Ishikawa (cell line): ENCODE measurements around the gene KDM2B.
A peak's percentile ranks its signal among the peaks of the same experiment; 100 is the strongest.

Experiments
- CEBPB ChIP-seq: IDR thresholded peaks from 2 replicates; pipeline ENCODE4 v1.6.1; 2012
- CREB1 ChIP-seq: IDR thresholded peaks from 2 replicates; pipeline ENCODE4 v1.6.1; 2012; ENCODE audit warnings: low read depth
- EGR1 ChIP-seq: IDR thresholded peaks from 2 replicates; pipeline ENCODE4 v1.6.1; 2012
- EP300 ChIP-seq: IDR thresholded peaks from 2 replicates; pipeline ENCODE4 v1.6.1; 2012; ENCODE audit warnings: borderline replicate concordance
- FOXM1 ChIP-seq: IDR thresholded peaks from 2 replicates; pipeline ENCODE4 v1.6.1; 2012; ENCODE audit warnings: low read depth, borderline replicate concordance
- NFIC ChIP-seq: IDR thresholded peaks from 2 replicates; pipeline ENCODE4 v1.6.1; 2012
- RAD21 ChIP-seq: IDR thresholded peaks from 2 replicates; pipeline ENCODE4 v1.6.1; 2012; ENCODE audit warnings: low read depth
- TAF1 ChIP-seq: IDR thresholded peaks from 2 replicates; pipeline ENCODE4 v1.6.1; 2012; ENCODE audit warnings: low read depth, mild to moderate bottlenecking
- TCF12 ChIP-seq: IDR thresholded peaks from 2 replicates; pipeline ENCODE4 v1.6.1; 2012; ENCODE audit warnings: low read depth
- TEAD4 ChIP-seq: IDR thresholded peaks from 2 replicates; pipeline ENCODE4 v1.6.1; 2012
- YY1 ChIP-seq: IDR thresholded peaks from 2 replicates; pipeline ENCODE4 v1.6.1; 2012; ENCODE audit warnings: low read depth
- ZBTB7A ChIP-seq: IDR thresholded peaks from 2 replicates; pipeline ENCODE4 v1.6.1; 2012; ENCODE audit warnings: low read depth
- TF ChIP-seq, protein P1 (sequence below): IDR thresholded peaks from 2 replicates; pipeline ENCODE4 v1.6.1; 2012
- TF ChIP-seq, protein P2 (sequence below): IDR thresholded peaks from 2 replicates; pipeline ENCODE4 v1.6.1; 2012; ENCODE audit warnings: low read depth, mild to moderate bottlenecking
- TF ChIP-seq, protein P3 (sequence below): IDR thresholded peaks from 2 replicates; pipeline ENCODE4 v1.6.1; 2012

KDM2B gene

DNA sequence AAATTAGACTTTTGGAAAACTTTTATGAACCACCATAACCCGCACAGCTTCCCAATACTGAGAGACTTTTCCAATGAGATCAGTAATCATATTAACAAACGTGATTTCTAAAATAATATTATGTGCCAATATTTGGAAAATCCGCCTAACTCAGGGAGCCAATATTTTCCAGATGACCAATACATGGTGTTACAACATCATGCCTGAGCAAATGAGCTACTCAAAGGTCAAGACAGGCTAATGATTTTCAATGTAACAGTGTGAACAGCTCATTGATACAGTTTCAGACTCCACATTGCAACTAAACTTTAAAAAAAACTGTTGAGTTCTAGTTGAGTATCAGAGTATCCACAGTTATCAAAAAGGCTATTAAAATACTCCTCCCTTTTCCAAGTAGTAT, 134.1 kb downstream of the KDM2B start:
- no peak for TF ChIP-seq RAD21
- TF ChIP-seq YY1: no peak
- TF ChIP-seq EGR1: no peak
- TF ChIP-seq NFIC: no peak
- TF ChIP-seq, protein P1, sequence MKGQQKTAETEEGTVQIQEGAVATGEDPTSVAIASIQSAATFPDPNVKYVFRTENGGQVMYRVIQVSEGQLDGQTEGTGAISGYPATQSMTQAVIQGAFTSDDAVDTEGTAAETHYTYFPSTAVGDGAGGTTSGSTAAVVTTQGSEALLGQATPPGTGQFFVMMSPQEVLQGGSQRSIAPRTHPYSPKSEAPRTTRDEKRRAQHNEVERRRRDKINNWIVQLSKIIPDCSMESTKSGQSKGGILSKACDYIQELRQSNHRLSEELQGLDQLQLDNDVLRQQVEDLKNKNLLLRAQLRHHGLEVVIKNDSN: no peak
- no peak for TF ChIP-seq CEBPB
- TF ChIP-seq ZBTB7A: no peak
- TF ChIP-seq, protein P2, sequence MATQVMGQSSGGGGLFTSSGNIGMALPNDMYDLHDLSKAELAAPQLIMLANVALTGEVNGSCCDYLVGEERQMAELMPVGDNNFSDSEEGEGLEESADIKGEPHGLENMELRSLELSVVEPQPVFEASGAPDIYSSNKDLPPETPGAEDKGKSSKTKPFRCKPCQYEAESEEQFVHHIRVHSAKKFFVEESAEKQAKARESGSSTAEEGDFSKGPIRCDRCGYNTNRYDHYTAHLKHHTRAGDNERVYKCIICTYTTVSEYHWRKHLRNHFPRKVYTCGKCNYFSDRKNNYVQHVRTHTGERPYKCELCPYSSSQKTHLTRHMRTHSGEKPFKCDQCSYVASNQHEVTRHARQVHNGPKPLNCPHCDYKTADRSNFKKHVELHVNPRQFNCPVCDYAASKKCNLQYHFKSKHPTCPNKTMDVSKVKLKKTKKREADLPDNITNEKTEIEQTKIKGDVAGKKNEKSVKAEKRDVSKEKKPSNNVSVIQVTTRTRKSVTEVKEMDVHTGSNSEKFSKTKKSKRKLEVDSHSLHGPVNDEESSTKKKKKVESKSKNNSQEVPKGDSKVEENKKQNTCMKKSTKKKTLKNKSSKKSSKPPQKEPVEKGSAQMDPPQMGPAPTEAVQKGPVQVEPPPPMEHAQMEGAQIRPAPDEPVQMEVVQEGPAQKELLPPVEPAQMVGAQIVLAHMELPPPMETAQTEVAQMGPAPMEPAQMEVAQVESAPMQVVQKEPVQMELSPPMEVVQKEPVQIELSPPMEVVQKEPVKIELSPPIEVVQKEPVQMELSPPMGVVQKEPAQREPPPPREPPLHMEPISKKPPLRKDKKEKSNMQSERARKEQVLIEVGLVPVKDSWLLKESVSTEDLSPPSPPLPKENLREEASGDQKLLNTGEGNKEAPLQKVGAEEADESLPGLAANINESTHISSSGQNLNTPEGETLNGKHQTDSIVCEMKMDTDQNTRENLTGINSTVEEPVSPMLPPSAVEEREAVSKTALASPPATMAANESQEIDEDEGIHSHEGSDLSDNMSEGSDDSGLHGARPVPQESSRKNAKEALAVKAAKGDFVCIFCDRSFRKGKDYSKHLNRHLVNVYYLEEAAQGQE: no peak
- TF ChIP-seq CREB1: no peak
- TF ChIP-seq EP300: no peak
- no peak for TF ChIP-seq TCF12
- TF ChIP-seq FOXM1: no peak

DNA sequence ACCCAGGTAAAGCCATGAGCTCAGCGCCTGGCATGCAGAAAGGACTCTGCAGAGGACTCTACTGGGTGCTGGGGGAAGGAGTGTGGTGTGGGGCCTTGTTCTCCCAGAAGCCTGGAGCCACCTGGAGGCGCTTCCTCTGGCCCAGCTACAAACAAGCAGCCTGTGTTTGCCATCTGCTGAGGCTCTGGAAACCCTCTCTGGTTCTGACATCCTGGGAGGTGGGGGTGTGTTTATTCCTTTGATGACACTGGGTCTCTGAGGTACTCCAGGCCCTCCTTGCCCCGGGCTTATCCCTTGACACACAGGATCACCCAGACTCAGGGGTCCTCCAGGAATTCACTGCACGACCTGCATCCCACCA, 136.0 kb downstream of the KDM2B start:
- no peak for TF ChIP-seq FOXM1
- no peak for TF ChIP-seq TEAD4
- TF ChIP-seq, protein P2: no peak
- no peak for TF ChIP-seq TCF12
- no peak for TF ChIP-seq CREB1
- no peak for TF ChIP-seq YY1
- no peak for TF ChIP-seq EGR1
- TF ChIP-seq, protein P3, sequence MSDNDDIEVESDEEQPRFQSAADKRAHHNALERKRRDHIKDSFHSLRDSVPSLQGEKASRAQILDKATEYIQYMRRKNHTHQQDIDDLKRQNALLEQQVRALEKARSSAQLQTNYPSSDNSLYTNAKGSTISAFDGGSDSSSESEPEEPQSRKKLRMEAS: no peak
- no peak for TF ChIP-seq TAF1
- TF ChIP-seq, protein P1: no peak
- no peak for TF ChIP-seq CEBPB
- TF ChIP-seq EP300: no peak
- no peak for TF ChIP-seq NFIC
- TF ChIP-seq ZBTB7A: no peak
- TF ChIP-seq RAD21: no peak

DNA sequence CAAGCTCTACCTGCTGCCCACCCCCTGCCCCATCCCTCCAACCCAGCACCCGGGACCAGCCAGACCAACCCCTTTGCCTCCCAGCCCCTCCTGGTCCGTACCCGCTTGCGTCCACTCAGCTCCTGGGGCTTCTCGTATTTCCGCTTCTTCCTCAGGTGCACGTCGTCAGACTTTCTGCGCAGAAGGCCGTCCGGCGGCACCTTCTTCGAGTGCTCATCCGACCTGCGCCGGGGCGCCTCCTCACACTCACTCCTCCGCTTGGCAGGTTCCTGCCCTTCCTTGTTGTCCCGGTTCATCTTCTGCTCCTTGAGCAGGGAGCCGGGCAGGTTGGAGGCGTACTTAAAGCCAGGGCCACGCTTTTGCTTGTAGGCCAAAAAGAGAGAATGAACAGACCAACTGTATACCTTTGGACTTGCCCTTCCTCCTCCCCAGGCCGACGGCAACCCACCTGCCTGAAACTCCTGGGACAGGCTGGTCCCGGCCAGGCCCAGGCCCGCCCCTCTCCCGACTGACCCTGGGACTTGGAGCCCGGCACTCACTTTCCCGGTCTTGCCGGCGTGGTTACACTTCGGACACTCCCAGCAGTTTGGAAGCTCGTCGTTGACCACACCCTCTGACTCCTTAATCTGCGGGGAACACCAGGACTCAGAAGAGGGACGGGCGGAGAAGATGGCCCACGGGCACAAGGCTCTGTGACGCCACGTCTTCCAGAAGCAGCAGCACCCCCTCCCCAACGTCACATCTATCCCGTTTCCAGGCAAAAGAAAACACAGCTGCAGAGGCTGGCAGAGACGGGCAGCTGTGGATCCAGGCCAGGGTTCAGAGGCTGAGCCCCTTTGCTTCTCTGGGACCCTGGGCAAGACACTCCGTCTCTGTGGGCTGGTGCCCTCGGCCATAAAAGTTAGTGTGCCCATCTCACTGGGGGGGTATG, 136.6 kb downstream of the KDM2B start:
- no peak for TF ChIP-seq NFIC
- TF ChIP-seq RAD21: no peak
- TF ChIP-seq CREB1: no peak
- TF ChIP-seq ZBTB7A: no peak
- TF ChIP-seq EP300: no peak
- TF ChIP-seq, protein P2: no peak
- no peak for TF ChIP-seq TAF1
- TF ChIP-seq TCF12: no peak
- no peak for TF ChIP-seq FOXM1

DNA sequence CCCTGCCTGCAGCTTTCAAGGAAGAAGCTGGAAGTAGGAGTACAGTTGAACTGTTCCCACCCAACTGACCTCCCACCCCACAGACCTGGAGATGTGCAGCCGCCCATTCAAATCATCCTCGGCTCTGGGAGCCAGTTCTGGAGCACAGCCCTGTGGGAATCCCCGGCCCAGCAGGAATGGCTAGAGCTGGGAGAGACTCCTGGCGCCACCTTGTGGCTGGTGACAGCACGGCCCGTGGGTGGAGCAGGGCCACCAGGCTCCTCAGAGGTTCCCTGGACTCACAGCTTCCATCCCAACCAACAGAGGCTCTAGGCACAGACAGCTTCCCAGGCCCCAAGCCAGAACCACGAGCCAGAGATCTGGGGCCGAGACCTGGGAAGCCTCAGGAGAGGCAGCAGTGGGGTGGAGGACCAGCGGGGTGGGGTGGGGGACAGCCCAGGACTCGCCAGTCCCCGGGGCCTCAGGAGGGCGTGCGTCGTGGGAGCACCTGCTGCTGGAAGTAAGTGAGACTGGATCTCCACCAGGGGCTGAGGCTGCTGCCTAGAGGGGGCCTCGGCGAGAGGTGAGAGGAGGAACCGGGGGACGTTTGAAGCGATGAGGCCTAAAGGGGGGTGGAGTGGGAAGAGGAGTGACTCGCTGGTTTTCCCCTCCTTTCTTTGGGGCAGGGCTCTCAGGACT, 137.5 kb downstream of the KDM2B start:
- TF ChIP-seq YY1 (0 out of 2 replicates have a peak, but pooled peaks have one; percentile 10), EP300 (no peak), EGR1 (peak; percentile 68), TAF1 (no peak), TCF12 (no peak), CEBPB (no peak), RAD21 (peak; percentile 80), NFIC (no peak), TEAD4 (no peak), CREB1 (no peak), ZBTB7A (no peak)
- TF ChIP-seq, protein P3: 0 out of 2 replicates have a peak, but pooled peaks have one; percentile 26
- TF ChIP-seq, protein P1: no peak
- TF ChIP-seq, protein P2: no peak
